Nephron progenitor cell (in vitro differentiated cells): ENCODE results near the gene EFNA2.

Experiments used
- DNase-seq: peaks from one replicate; pipeline ENCODE4 v3.0.0; 2021
- H3K27ac Mint-ChIP-seq: 2 replicates; pipeline ENCODE4 v1.8.0; 2021; ENCODE audit warnings: mild to moderate bottlenecking, moderate library complexity, mixed read lengths
- H3K27me3 Mint-ChIP-seq: 2 replicates; pipeline ENCODE4 v1.8.0; 2021; ENCODE audit warnings: mild to moderate bottlenecking, low read depth, mixed read lengths; ENCODE audit not compliant: poor library complexity
- H3K36me3 Mint-ChIP-seq: 2 replicates; pipeline ENCODE4 v1.8.0; 2021; ENCODE audit warnings: low read depth, mixed read lengths
- H3K4me1 Mint-ChIP-seq: 2 replicates; pipeline ENCODE4 v1.8.0; 2021; ENCODE audit warnings: mixed read lengths
- H3K4me3 Mint-ChIP-seq: 2 replicates; pipeline ENCODE4 v1.8.0; 2021; ENCODE audit warnings: mild to moderate bottlenecking, moderate library complexity, mixed read lengths
- H3K9me3 Mint-ChIP-seq: 2 replicates; pipeline ENCODE4 v1.8.0; 2021; ENCODE audit warnings: mild to moderate bottlenecking, moderate library complexity, mixed read lengths
- TF ChIP-seq, protein P1 (sequence below): fragments of 200-600 bp; sonication (generic); IDR thresholded peaks from 2 replicates; pipeline ENCODE4 v1.5.0; 2021; ENCODE audit warnings: antibody characterized with exemption

EFNA2 gene

DNA sequence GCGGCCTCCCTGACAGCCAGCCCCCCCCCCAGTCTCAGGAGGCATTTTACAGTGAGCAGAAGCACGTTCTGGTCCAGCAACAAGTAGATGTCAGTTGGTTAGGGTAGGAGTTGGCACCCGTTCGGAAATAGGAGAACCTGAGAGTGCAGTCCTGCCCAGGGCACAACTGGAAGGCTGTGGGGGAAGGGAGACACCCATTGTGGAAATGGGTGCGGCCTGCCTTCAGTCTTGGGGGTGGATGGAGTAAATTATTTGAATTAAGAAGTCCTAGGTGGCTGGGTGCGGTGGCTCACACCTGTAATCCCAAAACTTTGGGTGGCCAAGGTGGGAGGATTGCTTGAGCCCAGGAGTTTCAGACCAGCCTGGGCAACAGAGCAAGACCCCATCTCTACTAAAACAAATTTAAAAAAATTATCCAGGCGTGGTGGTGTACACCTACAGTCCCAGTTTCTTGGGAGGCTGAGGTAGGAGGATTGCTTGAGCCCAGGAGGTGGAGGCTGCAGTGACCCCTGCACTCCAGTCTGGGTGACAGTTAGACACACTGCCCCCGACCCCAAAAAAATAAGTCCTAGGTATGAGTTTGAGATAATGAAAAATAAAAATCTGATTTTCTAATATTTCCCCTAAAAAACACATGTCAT lies 15.3 kb upstream of the EFNA2 start:
- Mint-ChIP-seq H3K4me3 (peak overlapping the region; percentile 88), H3K4me1 (peaks cover 75% of the 10 kb centered on the region), H3K36me3 (peaks cover 35% of the 10 kb centered on the region), H3K27ac (peak overlapping the region; percentile 94), H3K27me3 (peaks cover 6% of the 10 kb centered on the region), H3K9me3 (no peaks in the 10 kb centered on the region)
- no peak for DNase-seq
- TF ChIP-seq, protein P1, sequence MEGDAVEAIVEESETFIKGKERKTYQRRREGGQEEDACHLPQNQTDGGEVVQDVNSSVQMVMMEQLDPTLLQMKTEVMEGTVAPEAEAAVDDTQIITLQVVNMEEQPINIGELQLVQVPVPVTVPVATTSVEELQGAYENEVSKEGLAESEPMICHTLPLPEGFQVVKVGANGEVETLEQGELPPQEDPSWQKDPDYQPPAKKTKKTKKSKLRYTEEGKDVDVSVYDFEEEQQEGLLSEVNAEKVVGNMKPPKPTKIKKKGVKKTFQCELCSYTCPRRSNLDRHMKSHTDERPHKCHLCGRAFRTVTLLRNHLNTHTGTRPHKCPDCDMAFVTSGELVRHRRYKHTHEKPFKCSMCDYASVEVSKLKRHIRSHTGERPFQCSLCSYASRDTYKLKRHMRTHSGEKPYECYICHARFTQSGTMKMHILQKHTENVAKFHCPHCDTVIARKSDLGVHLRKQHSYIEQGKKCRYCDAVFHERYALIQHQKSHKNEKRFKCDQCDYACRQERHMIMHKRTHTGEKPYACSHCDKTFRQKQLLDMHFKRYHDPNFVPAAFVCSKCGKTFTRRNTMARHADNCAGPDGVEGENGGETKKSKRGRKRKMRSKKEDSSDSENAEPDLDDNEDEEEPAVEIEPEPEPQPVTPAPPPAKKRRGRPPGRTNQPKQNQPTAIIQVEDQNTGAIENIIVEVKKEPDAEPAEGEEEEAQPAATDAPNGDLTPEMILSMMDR, result no peak

DNA sequence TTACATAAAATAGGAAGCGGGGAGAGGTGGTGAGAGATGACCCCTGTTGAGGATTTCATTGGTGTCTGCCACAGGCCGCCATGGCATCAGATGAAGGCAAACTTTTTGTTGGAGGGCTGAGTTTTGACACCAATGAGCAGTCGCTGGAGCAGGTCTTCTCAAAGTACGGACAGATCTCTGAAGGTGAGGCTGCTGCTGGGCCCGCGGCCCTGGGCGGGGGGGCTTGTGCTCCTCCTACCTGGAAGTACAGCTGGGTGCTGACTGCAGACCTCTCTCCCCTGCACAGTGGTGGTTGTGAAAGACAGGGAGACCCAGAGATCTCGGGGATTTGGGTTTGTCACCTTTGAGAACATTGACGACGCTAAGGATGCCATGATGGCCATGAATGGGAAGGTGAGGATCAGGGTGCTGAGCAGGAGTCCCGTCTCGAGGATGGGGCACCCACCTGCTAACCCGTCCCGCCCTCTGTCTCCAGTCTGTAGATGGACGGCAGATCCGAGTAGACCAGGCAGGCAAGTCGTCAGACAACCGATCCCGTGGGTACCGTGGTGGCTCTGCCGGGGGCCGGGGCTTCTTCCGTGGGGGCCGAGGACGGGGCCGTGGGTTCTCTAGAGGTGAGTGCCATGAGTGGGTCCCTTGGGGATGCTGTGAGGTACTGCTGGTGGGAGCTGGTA lies 14.7 kb upstream of the EFNA2 start:
- DNase-seq, result no peak
- H3K9me3 Mint-ChIP-seq, result no peaks in the 10 kb centered on the region
- H3K4me1 Mint-ChIP-seq, result peaks cover 68% of the 10 kb centered on the region
- peak overlapping the region; percentile 88 for H3K4me3 Mint-ChIP-seq
- H3K27me3 Mint-ChIP-seq, result peaks cover 6% of the 10 kb centered on the region
- H3K27ac Mint-ChIP-seq, result peak overlapping the region; percentile 88
- peaks cover 35% of the 10 kb centered on the region for H3K36me3 Mint-ChIP-seq
- TF ChIP-seq, protein P1, result no peak

DNA sequence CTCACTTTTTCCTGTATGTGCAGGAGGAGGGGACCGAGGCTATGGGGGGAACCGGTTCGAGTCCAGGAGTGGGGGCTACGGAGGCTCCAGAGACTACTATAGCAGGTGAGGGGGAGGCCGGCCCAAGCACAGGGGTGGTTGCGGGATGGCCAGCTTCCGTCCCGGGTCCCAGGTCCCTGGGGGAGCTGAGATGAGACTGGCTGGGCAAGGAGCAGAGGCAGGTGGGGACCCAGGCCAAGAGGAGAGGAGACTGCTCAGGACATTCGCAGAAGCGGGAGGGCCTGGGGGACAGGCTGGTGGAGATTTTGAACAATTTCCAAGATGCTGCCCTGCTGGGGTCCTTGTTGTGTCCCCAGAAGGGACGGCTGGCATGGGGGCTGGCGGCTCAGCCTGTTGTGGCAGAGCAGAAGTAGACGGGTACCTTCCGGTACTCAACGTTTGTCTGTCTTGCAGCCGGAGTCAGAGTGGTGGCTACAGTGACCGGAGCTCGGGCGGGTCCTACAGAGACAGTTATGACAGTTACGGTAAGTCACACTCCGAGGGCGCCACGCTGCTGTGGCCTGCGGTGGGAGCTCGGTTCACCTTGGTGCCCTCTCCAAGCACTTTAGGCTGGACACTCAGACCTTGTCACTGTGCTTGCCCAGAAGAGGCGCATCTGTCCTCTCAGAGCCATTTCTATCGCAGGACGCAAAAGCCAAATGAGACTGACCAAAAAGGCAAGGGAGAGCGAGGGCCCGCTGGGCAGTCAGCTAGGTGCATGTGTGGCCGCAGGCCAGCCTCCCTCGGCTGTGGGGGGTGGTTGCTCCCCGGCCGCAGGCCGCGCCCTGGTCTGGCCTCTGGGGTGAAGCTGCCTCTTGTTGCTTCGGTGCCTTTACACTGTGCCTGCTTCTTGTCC lies 13.9 kb upstream of the EFNA2 start:
- peaks cover 73% of the 10 kb centered on the region for H3K4me1 Mint-ChIP-seq
- H3K36me3 Mint-ChIP-seq, result peaks cover 36% of the 10 kb centered on the region
- H3K27ac Mint-ChIP-seq, result peak overlapping the region; percentile 88
- peak overlapping the region; percentile 88 for H3K4me3 Mint-ChIP-seq
- DNase-seq, result no peak
- H3K9me3 Mint-ChIP-seq, result no peaks in the 10 kb centered on the region
- peaks cover 6% of the 10 kb centered on the region for H3K27me3 Mint-ChIP-seq
- TF ChIP-seq, protein P1, result no peak

DNA sequence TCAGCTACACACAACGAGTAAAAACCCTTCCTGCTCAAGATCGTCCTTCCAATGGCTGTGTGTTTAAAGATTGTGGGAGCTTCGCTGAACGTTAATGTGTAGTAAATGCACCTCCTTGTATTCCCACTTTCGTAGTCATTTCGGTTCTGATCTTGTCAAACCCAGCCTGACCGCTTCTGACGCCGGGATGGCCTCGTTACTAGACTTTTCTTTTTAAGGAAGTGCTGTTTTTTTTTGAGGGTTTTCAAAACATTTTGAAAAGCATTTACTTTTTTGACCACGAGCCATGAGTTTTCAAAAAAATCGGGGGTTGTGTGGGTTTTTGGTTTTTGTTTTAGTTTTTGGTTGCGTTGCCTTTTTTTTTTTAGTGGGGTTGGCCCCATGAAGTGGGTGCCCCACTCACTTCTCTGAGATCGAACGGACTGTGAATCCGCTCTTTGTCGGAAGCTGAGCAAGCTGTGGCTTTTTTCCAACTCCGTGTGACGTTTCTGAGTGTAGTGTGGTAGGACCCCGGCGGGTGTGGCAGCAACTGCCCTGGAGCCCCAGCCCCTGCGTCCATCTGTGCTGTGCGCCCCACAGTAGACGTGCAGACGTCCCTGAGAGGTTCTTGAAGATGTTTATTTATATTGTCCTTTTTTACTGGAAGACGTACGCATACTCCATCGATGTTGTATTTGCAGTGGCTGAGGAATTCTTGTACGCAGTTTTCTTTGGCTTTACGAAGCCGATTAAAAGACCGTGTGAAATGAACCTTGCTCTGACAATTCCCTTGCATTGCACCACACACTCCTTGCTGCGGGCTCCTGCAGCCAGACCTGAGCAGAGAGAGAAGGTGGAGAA lies 13.0 kb upstream of the EFNA2 start:
- TF ChIP-seq, protein P1, result no peak
- H3K4me3 Mint-ChIP-seq, result peak overlapping the region; percentile 61
- peaks cover 68% of the 10 kb centered on the region for H3K4me1 Mint-ChIP-seq
- H3K9me3 Mint-ChIP-seq, result no peaks in the 10 kb centered on the region
- H3K36me3 Mint-ChIP-seq, result peaks cover 38% of the 10 kb centered on the region
- DNase-seq, result no peak
- peaks cover 6% of the 10 kb centered on the region for H3K27me3 Mint-ChIP-seq
- H3K27ac Mint-ChIP-seq, result peak overlapping the region; percentile 81

DNA sequence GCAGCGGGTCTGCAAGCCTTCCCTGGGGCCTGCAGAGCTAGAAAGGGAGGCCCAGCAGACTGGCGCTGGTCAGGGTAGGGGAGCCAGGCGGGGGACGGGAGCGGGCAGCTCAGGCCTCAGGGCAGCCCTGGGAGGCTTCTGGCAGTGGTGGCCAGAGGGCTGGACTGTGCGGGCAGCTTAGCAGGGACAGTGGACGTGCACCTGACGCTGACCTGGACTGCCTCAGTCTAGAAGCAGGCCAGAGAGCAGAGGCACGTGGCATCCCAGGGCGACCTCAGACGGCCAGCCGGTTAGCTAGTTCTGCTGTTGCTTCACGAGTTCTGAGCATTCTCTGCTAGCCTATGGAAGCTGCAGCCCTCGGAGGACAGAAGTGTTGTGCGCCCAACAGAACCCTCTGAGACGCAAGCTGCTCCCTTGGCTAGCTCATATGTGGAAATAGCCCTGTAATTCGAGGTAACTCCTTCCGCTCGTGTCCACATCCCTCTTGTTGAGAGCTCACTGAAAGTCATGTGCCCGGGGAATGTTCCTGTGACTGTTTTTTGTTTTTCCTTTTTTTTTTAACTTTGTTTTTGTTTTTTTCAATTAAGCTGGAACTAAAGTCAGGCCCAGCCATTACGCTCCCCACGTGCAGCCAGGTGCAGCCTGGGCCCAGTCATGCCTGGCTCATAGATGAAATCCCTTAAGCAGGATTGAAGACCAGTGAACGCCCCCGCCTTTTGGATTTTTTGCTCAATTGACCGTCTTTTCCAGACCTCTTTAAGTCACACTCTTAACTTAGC lies 12.2 kb upstream of the EFNA2 start:
- peak overlapping the region; percentile 61 for H3K4me3 Mint-ChIP-seq
- TF ChIP-seq, protein P1, result no peak
- no peak for DNase-seq
- peaks cover 38% of the 10 kb centered on the region for H3K36me3 Mint-ChIP-seq
- H3K4me1 Mint-ChIP-seq, result peaks cover 60% of the 10 kb centered on the region
- H3K27ac Mint-ChIP-seq, result peak overlapping the region; percentile 95
- H3K9me3 Mint-ChIP-seq, result no peaks in the 10 kb centered on the region
- H3K27me3 Mint-ChIP-seq, result peaks cover 6% of the 10 kb centered on the region
